Measurements from ENCODE around the gene C3orf33.
A peak's percentile ranks its signal among the peaks of the same experiment; 100 is the strongest.
"Not testable (repeated sequence)": the region's sequence is repeated elsewhere in the genome, so short reads cannot be mapped to it uniquely, and the experiment has no call there.

Gene C3orf33

GRCh38 chr3:155805802-155806618, at the start of gene C3orf33:
Gene C3orf33, minus strand, starts transcription at chr3:155806278. Its CDS starts 26 bp downstream, at chr3:155806252.
- DNase-seq (ENCODE audit: low read depth) = peak; percentile 70

GRCh38 chr3:155854141-155854940, 48.3 kb upstream of the C3orf33 start, which contains the start of gene SLC33A1:
Gene SLC33A1, minus strand, starts transcription at chr3:155854427. Its CDS starts 430 bp downstream, at chr3:155853997.
- peak; percentile 98 for DNase-seq (ENCODE audit: low read depth)

GRCh38 chr3:155853214-155854140, 47.4 kb upstream of the C3orf33 start:
- DNase-seq (ENCODE audit: low read depth) = no peak

GRCh38 chr3:155852341-155852740, 46.3 kb upstream of the C3orf33 start:
- no peak for DNase-seq (ENCODE audit: low read depth)

GRCh38 chr3:155849404-155849803, 43.3 kb upstream of the C3orf33 start:
- not testable (repeated sequence) for DNase-seq (ENCODE audit: low read depth)

GRCh38 chr3:155847993-155848392, 41.9 kb upstream of the C3orf33 start:
- DNase-seq (ENCODE audit: low read depth) = no peak

GRCh38 chr3:155846119-155846518, 40.0 kb upstream of the C3orf33 start:
- no peak for DNase-seq (ENCODE audit: low read depth)

GRCh38 chr3:155843569-155843968, 37.5 kb upstream of the C3orf33 start:
- no peak for DNase-seq (ENCODE audit: low read depth)

- no peak for DNase-seq (ENCODE audit: low read depth)
Observed at GRCh38 chr3:155835341-155836071, 29.4 kb upstream of the C3orf33 start.

- not testable (repeated sequence) for DNase-seq (ENCODE audit: low read depth)
Observed at GRCh38 chr3:155828490-155829098, 22.5 kb upstream of the C3orf33 start.

- DNase-seq (ENCODE audit: low read depth) = no peak
Observed at GRCh38 chr3:155815030-155815545, 9.0 kb upstream of the C3orf33 start.

GRCh38 chr3:155813224-155813623, 7.1 kb upstream of the C3orf33 start:
- DNase-seq (ENCODE audit: low read depth) = not testable (repeated sequence)

- DNase-seq (ENCODE audit: low read depth) = no peak
Observed at GRCh38 chr3:155809181-155809580, 3.1 kb upstream of the C3orf33 start.

- no peak for DNase-seq (ENCODE audit: low read depth)
Observed at GRCh38 chr3:155807823-155808222, 1.7 kb upstream of the C3orf33 start.

- DNase-seq (ENCODE audit: low read depth) = peak; percentile 30
Observed at GRCh38 chr3:155805204-155805801, 775 bp downstream of the C3orf33 start.

- DNase-seq (ENCODE audit: low read depth) = no peak
Observed at GRCh38 chr3:155804323-155804722, 1.8 kb downstream of the C3orf33 start.

- DNase-seq (ENCODE audit: low read depth) = no peak
Observed at GRCh38 chr3:155792532-155792931, 13.5 kb downstream of the C3orf33 start.

- no peak for DNase-seq (ENCODE audit: low read depth)
Observed at GRCh38 chr3:155791190-155791589, 14.9 kb downstream of the C3orf33 start.

GRCh38 chr3:155790272-155790925, 15.7 kb downstream of the C3orf33 start:
- DNase-seq (ENCODE audit: low read depth) = no peak
